SJSA1 (cell line): ENCODE data around the gene PPP2R2C. TPM values are rescaled to one million over a fixed set of nuclear protein-coding genes. Genes with fewer than 3 reads are reported as not detected.

Experiments
- DNase-seq, 2 experiments: peaks; one replicate each; pipeline ENCODE4 v3.0.0-alpha.2; 2015 to 2020; ENCODE audit warnings: low spot score in 2 of 2, low read depth in 1 of 2
- H3K27ac ChIP-seq: fragments of 250-450 bp; sonication (Bioruptor Pico); 2 replicates; pipeline ENCODE4 v1.5.1; 2020; ENCODE audit warnings: mild to moderate bottlenecking, moderate library complexity
- H3K27me3 ChIP-seq: fragments of 250-450 bp; sonication (Bioruptor Pico); replicated peaks from 2 replicates; pipeline ENCODE4 v1.5.1; 2020; ENCODE audit warnings: mild to moderate bottlenecking, moderate library complexity
- H3K36me3 ChIP-seq: fragments of 250-450 bp; sonication (Bioruptor Pico); 2 replicates; pipeline ENCODE4 v1.5.1; 2020; ENCODE audit warnings: mild to moderate bottlenecking
- H3K4me1 ChIP-seq: fragments of 250-450 bp; sonication (Bioruptor Pico); replicated peaks from 2 replicates; pipeline ENCODE4 v1.6.1; 2021; ENCODE audit warnings: mild to moderate bottlenecking
- H3K4me3 ChIP-seq: fragments of 250-450 bp; sonication (Bioruptor Pico); 2 replicates; pipeline ENCODE4 v1.5.1; 2020; ENCODE audit warnings: mild to moderate bottlenecking
- H3K9me3 ChIP-seq: fragments of 250-450 bp; sonication (Bioruptor Pico); replicated peaks from 2 replicates; pipeline ENCODE4 v1.5.1; 2020; ENCODE audit warnings: mild to moderate bottlenecking
- total RNA-seq: library from RNA; depleted of rRNA; stranded (reverse); fragments of >200 nt; shearing (Covaris generic); gene quantifications from 2 replicates; pipeline ENCODE4 v1.2.3, GENCODE V29; 2014

PPP2R2C gene
- total RNA-seq, 1 experiment from 2014 or later, result not detected

DNA sequence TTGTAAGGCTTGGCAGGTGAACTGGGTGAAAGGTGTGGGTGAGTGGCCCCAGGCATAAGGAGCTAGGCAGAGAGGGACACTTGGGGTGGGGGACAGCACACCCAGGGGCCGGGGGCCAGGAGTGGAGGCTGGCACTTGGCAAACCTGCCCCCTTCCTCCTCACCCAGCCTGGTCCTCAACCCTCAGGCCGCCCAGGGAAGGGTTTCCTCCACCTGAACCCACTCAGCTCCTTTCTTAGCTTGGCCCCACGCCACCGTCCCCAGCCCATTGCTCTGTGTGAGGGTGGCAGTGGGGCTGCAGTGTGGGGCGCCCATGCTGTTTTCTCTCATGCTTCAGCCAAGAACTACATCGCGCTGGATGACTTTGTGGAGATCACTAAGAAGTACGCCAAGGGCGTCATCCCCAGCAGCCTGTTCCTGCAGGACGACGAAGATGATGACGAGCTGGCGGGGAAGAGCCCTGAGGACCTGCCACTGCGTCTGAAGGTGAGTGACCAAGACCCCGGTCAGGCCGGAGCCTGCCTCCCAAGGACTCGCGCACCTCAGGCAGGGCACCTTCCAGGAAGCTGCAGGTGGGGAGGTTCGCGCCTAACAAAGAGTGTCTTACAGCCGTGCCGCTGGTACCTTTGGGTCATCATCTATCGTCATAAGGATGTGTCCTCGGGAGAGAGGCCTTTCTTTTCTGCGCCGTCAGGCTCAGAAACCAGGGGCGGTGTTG is 177.6 kb downstream of the PPP2R2C start:
- Histone ChIP-seq H3K9me3 (no peaks in the 10 kb centered on the region), H3K36me3 (no peaks in the 10 kb centered on the region), H3K4me3 (no peak overlapping the region), H3K4me1 (no peaks in the 10 kb centered on the region), H3K27me3 (no peaks in the 10 kb centered on the region), H3K27ac (no peak overlapping the region)
- DNase-seq, result no peak

DNA sequence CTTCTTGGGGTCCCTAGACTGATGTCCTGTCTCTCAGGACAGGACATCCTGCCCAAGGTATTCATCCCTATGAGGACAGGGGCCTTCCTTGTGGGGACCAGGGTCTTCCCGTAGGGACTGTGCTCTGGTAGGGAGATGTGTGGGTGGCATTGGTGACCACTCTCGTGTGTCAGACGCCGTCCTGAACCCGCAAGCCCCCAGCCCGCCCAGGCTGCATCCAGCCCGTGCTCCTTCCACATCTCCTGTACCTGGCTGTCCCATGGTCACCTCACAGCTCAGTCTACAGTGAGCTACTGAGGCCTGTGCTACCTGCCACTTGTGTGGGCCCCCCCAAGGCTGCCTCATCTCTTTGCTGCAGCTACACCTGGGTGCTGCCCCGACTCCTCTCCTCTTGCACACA is 178.8 kb downstream of the PPP2R2C start:
- Histone ChIP-seq H3K4me1 (no peaks in the 10 kb centered on the region), H3K27me3 (no peaks in the 10 kb centered on the region), H3K36me3 (no peaks in the 10 kb centered on the region), H3K9me3 (no peaks in the 10 kb centered on the region), H3K27ac (no peak overlapping the region), H3K4me3 (no peak overlapping the region)
- no peak for DNase-seq

DNA sequence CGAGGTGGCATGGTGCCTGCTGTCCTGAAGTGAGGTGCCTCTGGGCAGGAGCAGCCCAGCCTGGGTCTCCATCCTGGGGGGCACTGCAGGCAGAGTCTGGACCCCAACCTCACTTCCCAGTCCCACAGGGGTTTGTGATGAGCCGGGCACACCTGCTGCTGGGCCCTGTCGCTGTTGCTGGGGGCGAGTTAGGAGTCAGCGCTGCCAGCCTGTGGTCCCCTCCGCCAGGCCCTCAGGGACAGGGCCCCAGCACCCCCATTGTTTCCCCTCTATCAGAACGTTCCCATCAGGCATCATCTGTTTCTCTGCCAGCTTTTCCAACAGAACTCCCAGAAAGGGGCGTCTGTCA is 179.3 kb downstream of the PPP2R2C start:
- Histone ChIP-seq H3K27ac (no peak overlapping the region), H3K36me3 (no peaks in the 10 kb centered on the region), H3K27me3 (no peaks in the 10 kb centered on the region), H3K4me1 (no peaks in the 10 kb centered on the region), H3K4me3 (no peak overlapping the region), H3K9me3 (no peaks in the 10 kb centered on the region)
- DNase-seq, result no peak

DNA sequence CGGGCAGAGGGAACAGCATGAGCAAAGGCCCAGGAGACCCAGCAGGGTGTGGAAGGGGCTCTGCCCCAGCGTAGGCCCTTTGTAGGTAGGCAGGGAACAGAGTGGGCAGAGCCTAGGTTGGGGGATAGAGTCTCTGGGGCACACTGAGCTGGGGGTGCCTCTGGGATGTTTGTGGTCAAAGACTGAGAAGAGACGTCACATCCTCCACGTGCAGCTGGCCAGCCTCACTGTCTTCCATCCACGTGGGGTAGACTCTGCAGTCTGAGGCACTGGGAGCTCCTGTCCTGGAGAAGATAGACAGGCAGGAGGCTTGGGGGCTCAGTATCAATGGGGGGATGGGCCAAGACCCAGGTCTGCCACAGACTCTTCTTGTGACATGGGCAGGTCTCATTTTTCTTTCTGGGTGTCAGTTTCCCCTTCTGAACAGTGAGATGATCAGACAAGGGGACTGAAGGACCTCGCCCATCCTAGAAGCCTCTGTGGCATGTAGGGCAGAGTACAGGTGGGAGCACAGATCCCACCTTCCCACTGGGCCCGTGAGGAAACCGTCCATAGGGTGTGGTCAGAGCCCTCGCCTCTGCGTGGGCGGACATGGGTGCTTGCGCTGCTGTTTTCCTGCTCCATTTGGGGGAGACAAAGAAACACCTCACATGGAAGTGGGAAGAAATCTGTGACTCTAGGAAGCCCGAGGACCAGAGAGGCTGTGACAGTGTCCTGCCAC is 179.9 kb downstream of the PPP2R2C start:
- H3K4me3 ChIP-seq, result no peak overlapping the region
- DNase-seq, result no peak
- no peaks in the 10 kb centered on the region for H3K27me3 ChIP-seq
- no peaks in the 10 kb centered on the region for H3K4me1 ChIP-seq
- H3K36me3 ChIP-seq, result no peaks in the 10 kb centered on the region
- no peak overlapping the region for H3K27ac ChIP-seq
- no peaks in the 10 kb centered on the region for H3K9me3 ChIP-seq

DNA sequence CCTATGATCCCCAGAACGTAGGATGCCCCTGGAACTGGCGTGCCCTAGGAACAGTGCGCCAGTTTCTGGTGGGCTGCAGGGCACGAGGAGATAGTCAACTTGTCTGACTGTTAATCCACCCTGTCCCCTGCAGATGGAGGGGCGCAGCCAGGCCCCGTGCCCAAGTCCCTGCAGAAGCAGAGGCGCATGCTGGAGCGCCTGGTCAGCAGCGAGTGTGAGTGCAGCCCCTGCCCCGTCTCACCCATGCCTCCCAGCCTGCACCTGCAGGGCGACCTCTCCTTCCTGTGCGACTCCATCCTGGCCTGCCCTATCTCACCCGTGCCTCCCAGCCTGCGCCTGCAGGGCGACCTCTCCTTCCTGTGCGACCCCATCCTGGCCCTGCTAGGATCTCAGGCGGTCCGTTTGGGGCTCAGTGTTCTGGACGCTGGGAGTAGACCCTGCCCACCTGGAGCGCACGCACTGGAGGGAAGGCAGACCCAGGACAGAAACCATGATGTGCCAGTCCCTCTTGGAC is 180.6 kb downstream of the PPP2R2C start:
- Histone ChIP-seq H3K4me1 (no peaks in the 10 kb centered on the region), H3K27ac (no peak overlapping the region), H3K27me3 (no peaks in the 10 kb centered on the region), H3K4me3 (no peak overlapping the region), H3K9me3 (no peaks in the 10 kb centered on the region), H3K36me3 (no peaks in the 10 kb centered on the region)
- no peak for DNase-seq

DNA sequence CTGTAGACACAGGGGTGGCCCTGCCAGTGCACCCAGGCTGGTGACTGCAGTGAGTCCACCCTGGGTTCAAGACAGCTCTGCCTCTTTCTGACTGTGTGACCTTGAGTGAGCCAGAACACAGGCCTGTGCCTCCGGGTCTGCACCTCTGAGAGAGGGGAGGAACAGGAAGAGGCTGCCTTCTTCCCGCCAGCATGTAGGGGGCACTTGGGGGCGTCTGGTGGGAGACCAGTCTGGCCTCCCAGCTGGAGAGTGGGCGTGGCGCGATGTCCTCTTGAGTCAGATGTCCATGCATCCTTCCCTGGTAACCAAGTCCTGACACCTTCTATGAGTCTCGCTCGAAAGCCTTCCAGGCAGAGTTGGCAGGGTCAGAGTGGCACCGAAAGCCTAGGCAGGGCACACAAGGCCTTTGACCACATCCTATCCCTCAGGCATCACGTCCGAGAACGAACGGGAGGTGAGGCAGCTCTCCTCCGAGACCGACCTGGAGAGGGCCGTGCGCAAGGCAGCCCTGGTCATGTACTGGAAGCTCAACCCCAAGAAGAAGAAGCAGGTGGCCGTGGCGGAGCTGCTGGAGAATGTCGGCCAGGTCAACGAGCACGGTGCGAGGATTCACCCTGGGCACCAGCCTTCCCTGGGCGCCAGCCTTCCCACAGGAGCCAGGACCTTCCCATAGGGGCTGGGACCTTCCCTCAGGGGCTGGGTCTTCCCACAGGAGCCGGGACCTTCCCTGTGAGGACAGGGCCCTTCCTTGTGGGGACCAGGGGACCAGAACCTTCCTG is 181.5 kb downstream of the PPP2R2C start:
- H3K36me3 ChIP-seq, result no peaks in the 10 kb centered on the region
- DNase-seq, result no peak
- no peak overlapping the region for H3K27ac ChIP-seq
- H3K4me1 ChIP-seq, result no peaks in the 10 kb centered on the region
- H3K4me3 ChIP-seq, result no peak overlapping the region
- H3K27me3 ChIP-seq, result no peaks in the 10 kb centered on the region
- H3K9me3 ChIP-seq, result no peaks in the 10 kb centered on the region

DNA sequence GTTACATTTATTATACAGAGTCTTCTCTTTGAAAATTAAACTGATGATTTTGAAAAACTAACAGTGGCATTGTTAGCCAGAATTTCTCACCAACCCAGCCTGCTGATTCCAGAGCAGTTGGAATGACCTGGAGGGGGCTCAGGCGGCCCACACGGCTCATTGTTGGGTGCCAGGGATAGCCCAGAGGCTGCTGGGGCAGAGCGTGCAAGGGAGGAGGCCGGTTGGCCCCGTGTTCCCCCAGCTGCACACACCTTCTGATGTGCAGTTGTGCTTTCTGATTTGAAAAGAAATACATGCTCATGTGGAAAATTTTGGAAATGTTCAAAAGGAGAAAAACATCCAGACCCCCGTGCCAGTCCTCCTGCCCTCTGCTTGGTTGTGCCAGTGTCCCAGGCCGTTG is 182.2 kb downstream of the PPP2R2C start:
- H3K36me3 ChIP-seq, result no peaks in the 10 kb centered on the region
- DNase-seq, result no peak
- no peak overlapping the region for H3K27ac ChIP-seq
- no peaks in the 10 kb centered on the region for H3K4me1 ChIP-seq
- no peaks in the 10 kb centered on the region for H3K9me3 ChIP-seq
- H3K27me3 ChIP-seq, result no peaks in the 10 kb centered on the region
- H3K4me3 ChIP-seq, result no peak overlapping the region

DNA sequence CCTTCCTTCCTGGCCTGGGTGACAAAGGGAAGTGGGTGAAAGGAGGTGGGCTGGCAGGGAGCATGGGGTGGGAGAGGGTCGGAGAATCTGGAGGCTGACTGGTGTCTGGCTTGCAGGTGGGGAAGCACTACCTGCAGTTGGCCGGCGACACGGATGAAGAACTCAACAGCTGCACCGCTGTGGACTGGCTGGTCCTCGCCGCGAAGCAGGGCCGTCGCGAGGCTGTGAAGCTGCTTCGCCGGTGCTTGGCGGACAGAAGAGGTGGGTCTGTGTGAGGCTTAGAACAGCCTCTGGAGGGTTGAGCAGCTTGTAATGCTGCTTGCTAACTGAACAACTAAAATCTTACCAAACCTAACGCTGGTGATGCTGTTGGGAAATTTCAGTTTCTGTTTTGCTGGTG is 183.5 kb downstream of the PPP2R2C start:
- Histone ChIP-seq H3K27me3 (no peaks in the 10 kb centered on the region), H3K27ac (no peak overlapping the region), H3K36me3 (no peaks in the 10 kb centered on the region), H3K9me3 (no peaks in the 10 kb centered on the region), H3K4me3 (no peak overlapping the region), H3K4me1 (no peaks in the 10 kb centered on the region)
- no peak for DNase-seq

DNA sequence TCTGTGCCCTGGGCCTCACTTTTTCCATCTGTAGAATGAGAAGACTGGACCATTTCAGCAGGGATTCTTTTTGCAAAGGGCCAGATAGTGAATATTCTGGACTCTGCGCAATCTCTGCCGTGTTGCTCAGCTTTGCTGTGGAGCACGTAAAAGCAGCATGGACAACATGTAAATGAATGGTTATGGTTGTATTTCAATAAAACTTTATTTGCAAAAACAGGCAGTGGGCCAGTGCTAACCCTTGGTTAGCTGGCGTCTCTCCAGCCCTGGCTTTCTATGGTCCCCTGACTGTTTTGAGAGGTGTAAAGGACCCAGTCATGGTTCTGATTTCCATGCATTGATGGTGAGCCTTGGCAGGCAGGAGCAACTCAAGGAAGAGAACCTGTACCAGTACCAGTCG is 184.1 kb downstream of the PPP2R2C start:
- Histone ChIP-seq H3K36me3 (no peaks in the 10 kb centered on the region), H3K4me3 (no peak overlapping the region)

DNA sequence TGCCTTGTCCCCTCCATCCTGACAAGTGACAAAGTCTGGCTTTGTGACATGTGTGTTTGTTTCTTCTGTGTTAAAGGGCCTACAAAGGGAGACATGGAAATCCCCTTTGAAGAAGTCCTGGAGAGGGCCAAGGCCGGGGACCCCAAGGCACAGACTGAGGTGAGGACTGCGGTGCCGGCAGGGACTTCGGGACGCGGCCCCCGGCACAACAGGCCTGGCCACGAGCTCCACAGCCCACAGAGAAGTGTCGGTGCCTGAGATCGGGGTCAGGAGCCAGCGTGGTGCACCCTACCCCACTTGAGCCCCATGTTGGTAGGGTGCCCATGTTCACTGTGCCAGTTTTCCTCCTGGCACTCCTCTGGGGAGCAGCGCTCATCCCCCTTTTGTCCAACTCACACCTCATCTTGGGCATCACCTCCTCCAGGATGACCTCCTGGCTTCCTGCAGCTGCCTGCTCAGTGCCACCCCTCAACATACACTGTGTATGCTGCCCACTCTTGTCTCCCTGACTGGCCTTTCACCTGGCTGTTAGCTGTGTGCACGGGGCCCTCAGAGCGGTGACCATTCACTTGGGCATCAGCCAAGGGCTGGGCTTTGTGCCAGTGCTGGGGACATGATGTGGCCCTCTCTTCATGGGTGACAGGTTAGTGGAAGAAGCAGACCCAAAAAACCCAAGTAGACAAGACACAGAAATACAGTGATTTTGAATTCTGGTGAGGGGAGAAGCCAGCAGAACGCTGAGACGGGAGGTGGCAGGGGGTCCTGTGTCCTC is 185.2 kb downstream of the PPP2R2C start:
- Histone ChIP-seq H3K4me3 (no peak overlapping the region), H3K9me3 (no peaks in the 10 kb centered on the region), H3K27ac (no peak overlapping the region), H3K36me3 (no peaks in the 10 kb centered on the region), H3K4me1 (no peaks in the 10 kb centered on the region), H3K27me3 (no peaks in the 10 kb centered on the region)
- DNase-seq, result no peak

More for the DNA sequence above, 184.1 kb downstream of the PPP2R2C start:
- Histone ChIP-seq H3K4me1 (no peaks in the 10 kb centered on the region), H3K27ac (no peak overlapping the region), H3K9me3 (no peaks in the 10 kb centered on the region), H3K27me3 (no peaks in the 10 kb centered on the region)
- no peak for DNase-seq

DNA sequence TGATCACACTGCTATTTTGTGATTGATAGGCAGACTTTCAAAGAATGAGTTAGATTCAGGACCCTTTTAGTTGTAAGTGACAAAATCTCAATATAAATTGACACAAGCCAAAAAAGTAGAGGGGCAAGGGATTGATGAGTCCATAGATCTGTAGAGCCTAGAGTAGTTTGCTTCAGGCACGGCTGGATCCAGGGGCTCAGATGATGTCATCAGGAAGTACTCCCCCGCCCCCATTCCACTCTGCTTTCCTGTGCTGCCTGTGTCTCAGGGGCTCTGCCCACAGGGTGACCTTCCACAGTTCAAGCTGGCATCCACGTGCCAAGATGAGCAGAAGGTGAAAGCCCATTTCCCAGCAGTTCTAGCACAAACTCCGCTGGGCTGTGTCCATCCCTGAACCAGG is 189.1 kb downstream of the PPP2R2C start:
- no peak overlapping the region for H3K27ac ChIP-seq
- H3K27me3 ChIP-seq, result no peaks in the 10 kb centered on the region
- H3K4me3 ChIP-seq, result no peak overlapping the region
- no peaks in the 10 kb centered on the region for H3K9me3 ChIP-seq
- H3K36me3 ChIP-seq, result no peaks in the 10 kb centered on the region
- DNase-seq, result no peak
- no peaks in the 10 kb centered on the region for H3K4me1 ChIP-seq

DNA sequence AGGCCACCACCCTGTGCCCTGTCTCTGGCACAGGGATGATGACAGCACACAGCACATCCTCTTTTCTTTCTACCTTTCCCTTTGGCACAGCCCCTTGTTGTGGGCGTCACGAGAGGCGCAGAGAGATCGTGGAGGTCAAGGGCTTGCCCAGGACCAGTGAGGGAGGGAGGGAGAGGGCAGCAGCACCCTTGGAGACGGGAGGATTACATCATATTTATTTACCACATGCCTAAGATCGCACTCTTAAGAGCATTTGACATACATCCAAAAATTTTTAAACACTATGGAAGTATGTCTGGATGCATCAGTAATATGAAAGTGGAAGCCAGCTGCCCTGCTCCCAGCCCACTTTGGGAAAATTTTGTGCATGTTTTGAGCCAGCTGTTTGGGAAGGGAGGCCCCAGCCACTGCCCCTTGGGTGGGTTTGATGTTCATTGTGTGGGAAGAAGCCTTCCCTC is 190.1 kb downstream of the PPP2R2C start:
- Histone ChIP-seq H3K27me3 (no peaks in the 10 kb centered on the region), H3K27ac (no peak overlapping the region), H3K36me3 (no peaks in the 10 kb centered on the region), H3K4me3 (no peak overlapping the region), H3K4me1 (no peaks in the 10 kb centered on the region), H3K9me3 (no peaks in the 10 kb centered on the region)
- no peak for DNase-seq

DNA sequence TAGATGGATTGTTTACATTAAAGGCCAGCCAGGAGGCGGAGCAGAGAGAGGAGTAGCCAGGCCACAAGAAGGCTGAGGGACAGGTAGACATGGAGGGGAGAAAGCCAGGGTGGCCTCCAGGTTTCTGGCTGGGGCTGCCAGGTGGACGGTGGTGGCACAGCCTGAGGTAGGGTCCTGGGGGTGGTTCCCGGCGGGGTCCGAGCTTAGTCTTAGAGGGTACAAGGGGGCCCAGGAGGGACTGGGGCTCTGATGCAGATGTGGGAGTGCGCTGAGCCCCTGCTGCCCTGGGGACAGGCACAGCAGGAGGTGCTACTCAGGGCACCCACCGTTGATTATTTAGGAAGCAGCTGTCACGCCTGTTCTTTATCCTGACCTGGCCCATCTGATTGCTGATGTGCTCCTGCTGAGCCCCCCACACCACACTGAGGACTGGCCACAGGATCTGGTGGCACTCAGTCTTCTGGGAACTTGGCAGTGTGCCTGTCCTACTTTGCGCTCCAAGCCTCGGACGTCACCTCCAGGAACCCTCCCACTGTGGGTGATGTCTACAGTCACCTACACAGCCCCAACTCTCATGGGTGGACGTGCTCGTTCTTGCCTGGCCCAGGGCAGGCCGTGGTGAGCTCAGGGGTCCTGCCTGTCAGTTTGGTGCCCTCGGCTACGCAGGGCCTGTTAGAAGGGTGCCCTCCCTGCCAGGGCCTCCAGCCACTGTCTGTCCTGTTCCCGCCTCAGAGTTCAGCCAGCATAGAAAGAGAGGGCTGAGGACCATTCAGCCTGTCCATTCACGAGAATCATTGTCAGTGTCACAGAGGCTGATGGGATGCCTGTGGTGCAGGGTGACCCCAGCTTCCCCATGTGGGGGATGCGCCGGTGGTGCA is 190.7 kb downstream of the PPP2R2C start:
- no peak overlapping the region for H3K27ac ChIP-seq
- no peak for DNase-seq

More for the DNA sequence above, 190.7 kb downstream of the PPP2R2C start:
- H3K9me3 ChIP-seq, result no peaks in the 10 kb centered on the region
- no peaks in the 10 kb centered on the region for H3K36me3 ChIP-seq
- H3K4me1 ChIP-seq, result no peaks in the 10 kb centered on the region
- no peak overlapping the region for H3K4me3 ChIP-seq
- no peaks in the 10 kb centered on the region for H3K27me3 ChIP-seq
